Calu3 (cell line): ENCODE measurements around the gene DLGAP4. TPM values are rescaled to one million over a fixed set of nuclear protein-coding genes. Genes with fewer than 3 reads are reported as not detected.
"Not testable (repeated sequence)": the region's sequence is repeated elsewhere in the genome, so short reads cannot be mapped to it uniquely, and the experiment has no call there.

Experiments used
- BruUV-seq: library from RNA; stranded (reverse); fragments of 400-500 nt; replicated peaks from 2 replicates; lab custom pipeline; 2021; lab: Mats Ljungman, UMichigan
- CTCF ChIA-PET: fragments of 300-600 bp; sonication (Branson Sonifier 250); formaldehyde crosslinking; loops from one replicate; lab custom pipeline; 2022; ENCODE audit warnings: antibody characterized with exemption; lab: Charles Lee
- DNase-seq: peaks from one replicate; pipeline ENCODE4 v3.0.0; 2022
- H3K27ac Mint-ChIP-seq: one replicate; pipeline ENCODE4 v1.8.0; 2022; ENCODE audit warnings: mixed read lengths; ENCODE audit not compliant: unreplicated experiment
- H3K27me3 Mint-ChIP-seq: one replicate; pipeline ENCODE4 v1.8.0; 2022; ENCODE audit warnings: mixed read lengths; ENCODE audit not compliant: unreplicated experiment
- H3K36me3 Mint-ChIP-seq: one replicate; pipeline ENCODE4 v1.8.0; 2022; ENCODE audit warnings: mild to moderate bottlenecking, moderate library complexity, mixed read lengths; ENCODE audit not compliant: insufficient read depth, unreplicated experiment
- H3K4me1 Mint-ChIP-seq: one replicate; pipeline ENCODE4 v1.8.0; 2022; ENCODE audit warnings: mild to moderate bottlenecking, low read depth, mixed read lengths; ENCODE audit not compliant: unreplicated experiment
- H3K4me3 Mint-ChIP-seq: one replicate; pipeline ENCODE4 v1.8.0; 2022; ENCODE audit warnings: mild to moderate bottlenecking, low read depth, moderate library complexity, mixed read lengths; ENCODE audit not compliant: unreplicated experiment
- H3K9me3 Mint-ChIP-seq: one replicate; pipeline ENCODE4 v1.8.0; 2022; ENCODE audit warnings: low read depth, mixed read lengths; ENCODE audit not compliant: unreplicated experiment
- CTCF ChIP-seq: fragments of 200-600 bp; IDR thresholded peaks from one replicate; pipeline ENCODE4 v1.8.0; 2022; ENCODE audit warnings: antibody characterized with exemption; ENCODE audit not compliant: unreplicated experiment
- intact Hi-C: fragments of 100-400 bp; cut with micrococcal nuclease; formaldehyde crosslinking; loops from one replicate; pipeline ENCODE4 v1.10.0; 2022; ENCODE audit not compliant: unreplicated experiment
- total RNA-seq: library from RNA; stranded (reverse); gene quantifications from 2 replicates; pipeline ENCODE4 v1.2.3, GENCODE V29; 2022

Gene DLGAP4
- total RNA-seq, 1 experiment from 2014 or later, result 66.4 TPM

GRCh38 chr20:36563374-36563773 is 257.2 kb downstream of the DLGAP4 start:
- Mint-ChIP-seq H3K4me1 (no peaks in the 10 kb centered on the region), H3K9me3 (no peaks in the 10 kb centered on the region), H3K36me3 (no peaks in the 10 kb centered on the region), H3K27ac (no peak overlapping the region), H3K27me3 (peaks cover 9% of the 10 kb centered on the region), H3K4me3 (no peak overlapping the region)
- intact Hi-C loops, result no loop called here
- no TSS peak for BruUV-seq
- no peak for DNase-seq
- CTCF ChIA-PET, result no interaction called here
- TF ChIP-seq CTCF, result no peak

GRCh38 chr20:36564078-36564725 is 258.1 kb downstream of the DLGAP4 start:
- DNase-seq, H3K4me3 Mint-ChIP-seq, H3K27ac Mint-ChIP-seq, H3K27me3 Mint-ChIP-seq, BruUV-seq, H3K4me1 Mint-ChIP-seq, H3K36me3 Mint-ChIP-seq, CTCF ChIA-PET, H3K9me3 Mint-ChIP-seq, intact Hi-C loops: not testable (repeated sequence)

GRCh38 chr20:36564726-36565121 is 258.6 kb downstream of the DLGAP4 start:
- intact Hi-C loops, H3K36me3 Mint-ChIP-seq, CTCF ChIA-PET, DNase-seq, H3K4me1 Mint-ChIP-seq, H3K9me3 Mint-ChIP-seq, H3K27ac Mint-ChIP-seq, BruUV-seq, H3K4me3 Mint-ChIP-seq, H3K27me3 Mint-ChIP-seq: not testable (repeated sequence)

GRCh38 chr20:36565520-36565919 is 259.4 kb downstream of the DLGAP4 start:
- no peaks in the 10 kb centered on the region for H3K4me1 Mint-ChIP-seq
- peaks cover 9% of the 10 kb centered on the region for H3K27me3 Mint-ChIP-seq
- DNase-seq, result no peak
- no peak overlapping the region for H3K4me3 Mint-ChIP-seq
- no peak for TF ChIP-seq CTCF
- no peaks in the 10 kb centered on the region for H3K36me3 Mint-ChIP-seq
- no peaks in the 10 kb centered on the region for H3K9me3 Mint-ChIP-seq
- BruUV-seq, result no TSS peak
- CTCF ChIA-PET, result no interaction called here
- H3K27ac Mint-ChIP-seq, result no peak overlapping the region
- intact Hi-C loops, result no loop called here

- DNase-seq, result no peak
- H3K27ac Mint-ChIP-seq, result no peak overlapping the region
- H3K4me3 Mint-ChIP-seq, result no peak overlapping the region
- no TSS peak for BruUV-seq
- CTCF ChIA-PET, result no interaction called here
- intact Hi-C loops, result no loop called here
- H3K9me3 Mint-ChIP-seq, result no peaks in the 10 kb centered on the region
- H3K27me3 Mint-ChIP-seq, result no peaks in the 10 kb centered on the region
- H3K4me1 Mint-ChIP-seq, result peaks cover 12% of the 10 kb centered on the region
- TF ChIP-seq CTCF, result no peak
- H3K36me3 Mint-ChIP-seq, result peaks cover 33% of the 10 kb centered on the region
Observed at GRCh38 chr20:36569847-36570429, 263.8 kb downstream of the DLGAP4 start.
